ENCODE data around the gene IVD.
A peak's percentile ranks its signal among the peaks of the same experiment; 100 is the strongest.

Gene IVD

GRCh38 chr15:40379374-40379773 lies 26.2 kb upstream of the IVD start:
- DNase-seq, result no peak

GRCh38 chr15:40379853-40380252 lies 25.7 kb upstream of the IVD start:
- no peak for DNase-seq

- no peak for DNase-seq
These were observed 25.0 kb upstream of the IVD start for GRCh38 chr15:40380636-40381035.

- DNase-seq, result no peak
These were observed 23.6 kb upstream of the IVD start for GRCh38 chr15:40381818-40382529.

GRCh38 chr15:40382580-40383456 lies 22.8 kb upstream of the IVD start, which contains the start of gene KNSTRN:
KNSTRN (plus strand) TSS chr15:40382721; CDS start chr15:40382836, 115 bp downstream.
- peak; percentile 90 for DNase-seq

- no peak for DNase-seq
These were observed 19.1 kb upstream of the IVD start for GRCh38 chr15:40386480-40386879.

- DNase-seq, result no peak
These were observed 16.4 kb upstream of the IVD start for GRCh38 chr15:40388941-40389823.

GRCh38 chr15:40389824-40390595 lies 15.6 kb upstream of the IVD start:
- no peak for DNase-seq

- DNase-seq, result no peak
These were observed 12.3 kb upstream of the IVD start for GRCh38 chr15:40392986-40393948.

- DNase-seq, result no peak
These were observed 7.7 kb upstream of the IVD start for GRCh38 chr15:40397688-40398412.

GRCh38 chr15:40398413-40398873 lies 7.2 kb upstream of the IVD start:
- DNase-seq, result no peak

- no peak for DNase-seq
These were observed 6.2 kb upstream of the IVD start for GRCh38 chr15:40399370-40399769.

GRCh38 chr15:40407330-40407990 lies 1.9 kb downstream of the IVD start:
- no peak for DNase-seq

- no peak for DNase-seq
These were observed 3.8 kb downstream of the IVD start for GRCh38 chr15:40409366-40409765.

- no peak for DNase-seq
These were observed 4.9 kb downstream of the IVD start for GRCh38 chr15:40410476-40410875.

- no peak for DNase-seq
These were observed 6.6 kb downstream of the IVD start for GRCh38 chr15:40412095-40412759.

GRCh38 chr15:40413036-40413435 lies 7.4 kb downstream of the IVD start:
- no peak for DNase-seq

GRCh38 chr15:40414816-40415215 lies 9.2 kb downstream of the IVD start:
- DNase-seq, result no peak

- no peak for DNase-seq
These were observed 9.6 kb downstream of the IVD start for GRCh38 chr15:40415226-40415625.
